Esophagus squamous epithelium (tissue), 4 donors: ENCODE measurements around the gene FIGN.

Source experiments
- POLR2A ChIP-seq, 4 donors: fragments of 450-650 bp; IDR thresholded peaks; one replicate each; pipeline ENCODE4 v1.6.1; 2017; ENCODE audit warnings: antibody characterized with exemption in 4 of 4, mild to moderate bottlenecking in 4 of 4, moderate library complexity in 3 of 4
- TF ChIP-seq, protein P1 (sequence below), 6 experiments: fragments of 450-650 bp in 4 of 6; fragments of 200-600 bp in 2 of 6; sonication (generic) in 2 of 6; IDR thresholded peaks; one replicate each; pipeline ENCODE4 v1.5.1; 2016 to 2019; ENCODE audit warnings: antibody characterized with exemption in 6 of 6, mild to moderate bottlenecking in 4 of 6, moderate library complexity in 4 of 6

DNA sequence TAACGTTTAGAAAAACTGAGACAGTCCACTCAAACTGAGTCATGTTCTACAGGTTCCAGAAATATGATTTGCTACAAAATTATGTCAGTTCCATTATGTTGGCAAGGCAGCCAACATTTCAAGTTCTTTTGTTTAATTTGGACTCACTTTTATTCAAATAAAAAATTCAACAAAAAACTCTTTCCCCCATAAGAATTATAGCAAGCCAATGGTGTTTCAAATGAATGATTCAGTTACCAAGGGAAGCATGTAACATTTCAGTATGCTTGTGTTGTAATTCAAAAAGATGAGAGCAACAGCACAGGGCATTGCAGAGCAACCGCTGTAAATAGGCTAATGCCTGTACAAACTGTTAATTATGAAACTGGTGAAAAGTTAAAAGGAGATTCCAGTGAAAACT lies 140.8 kb downstream of the FIGN start:
- TF ChIP-seq, protein P1, sequence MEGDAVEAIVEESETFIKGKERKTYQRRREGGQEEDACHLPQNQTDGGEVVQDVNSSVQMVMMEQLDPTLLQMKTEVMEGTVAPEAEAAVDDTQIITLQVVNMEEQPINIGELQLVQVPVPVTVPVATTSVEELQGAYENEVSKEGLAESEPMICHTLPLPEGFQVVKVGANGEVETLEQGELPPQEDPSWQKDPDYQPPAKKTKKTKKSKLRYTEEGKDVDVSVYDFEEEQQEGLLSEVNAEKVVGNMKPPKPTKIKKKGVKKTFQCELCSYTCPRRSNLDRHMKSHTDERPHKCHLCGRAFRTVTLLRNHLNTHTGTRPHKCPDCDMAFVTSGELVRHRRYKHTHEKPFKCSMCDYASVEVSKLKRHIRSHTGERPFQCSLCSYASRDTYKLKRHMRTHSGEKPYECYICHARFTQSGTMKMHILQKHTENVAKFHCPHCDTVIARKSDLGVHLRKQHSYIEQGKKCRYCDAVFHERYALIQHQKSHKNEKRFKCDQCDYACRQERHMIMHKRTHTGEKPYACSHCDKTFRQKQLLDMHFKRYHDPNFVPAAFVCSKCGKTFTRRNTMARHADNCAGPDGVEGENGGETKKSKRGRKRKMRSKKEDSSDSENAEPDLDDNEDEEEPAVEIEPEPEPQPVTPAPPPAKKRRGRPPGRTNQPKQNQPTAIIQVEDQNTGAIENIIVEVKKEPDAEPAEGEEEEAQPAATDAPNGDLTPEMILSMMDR (IDR thresholded peaks at IDR 0.05), result no peak
- no peak for TF ChIP-seq POLR2A (IDR thresholded peaks at IDR 0.05)
